ENCODE results near the gene KAZN.
A peak's percentile ranks its signal among the peaks of the same experiment; 100 is the strongest.

The KAZN gene

GRCh38 chr1:15081102-15081501, 482.6 kb downstream of the KAZN start:
- DNase-seq: no peak

- no peak for DNase-seq
These were observed 485.1 kb downstream of the KAZN start for GRCh38 chr1:15083578-15083977.

GRCh38 chr1:15088281-15088971, 489.9 kb downstream of the KAZN start:
- DNase-seq: no peak

GRCh38 chr1:15089258-15089992, 490.9 kb downstream of the KAZN start:
- DNase-seq: no peak

- no peak for DNase-seq
These were observed 491.9 kb downstream of the KAZN start for GRCh38 chr1:15090373-15090772.

GRCh38 chr1:15094056-15094455, 495.6 kb downstream of the KAZN start:
- DNase-seq: no peak

- no peak for DNase-seq
These were observed 496.4 kb downstream of the KAZN start for GRCh38 chr1:15094719-15095495.

GRCh38 chr1:15095496-15095875, 497.0 kb downstream of the KAZN start:
- DNase-seq: no peak

GRCh38 chr1:15096293-15096692, 497.8 kb downstream of the KAZN start:
- no peak for DNase-seq

GRCh38 chr1:15098176-15099125, 500.0 kb downstream of the KAZN start:
- no peak for DNase-seq

GRCh38 chr1:15099441-15100120, 501.1 kb downstream of the KAZN start:
- DNase-seq: no peak

- peak; percentile 50 for DNase-seq
These were observed 501.8 kb downstream of the KAZN start for GRCh38 chr1:15100121-15100879.

- DNase-seq: no peak
These were observed 502.6 kb downstream of the KAZN start for GRCh38 chr1:15100880-15101760.

GRCh38 chr1:15101801-15102200, 503.3 kb downstream of the KAZN start:
- no peak for DNase-seq

GRCh38 chr1:15102646-15103045, 504.2 kb downstream of the KAZN start:
- DNase-seq: no peak

GRCh38 chr1:15103211-15103610, 504.7 kb downstream of the KAZN start:
- DNase-seq: no peak

GRCh38 chr1:15103906-15104305, 505.4 kb downstream of the KAZN start:
- no peak for DNase-seq

- DNase-seq: no peak
These were observed 506.3 kb downstream of the KAZN start for GRCh38 chr1:15104768-15105167.

- no peak for DNase-seq
These were observed 508.1 kb downstream of the KAZN start for GRCh38 chr1:15106608-15107007.

- DNase-seq: no peak
These were observed 508.7 kb downstream of the KAZN start for GRCh38 chr1:15107058-15107687.
